Measurements from ENCODE around the gene URI1.

- TF ChIP-seq EZH2 (IDR thresholded peaks at IDR 0.05; ENCODE audit: insufficient read depth, poor library complexity, severe bottlenecking) (no peak), EZH2phosphoT487 (IDR thresholded peaks at IDR 0.05; ENCODE audit: insufficient read depth, low read depth) (no peak)
These were observed 59.8 kb downstream of the URI1 start for GRCh38 chr19:30001791-30002190.

Data from GM23248 (cell line).